SK-N-SH (cell line): Measurements from ENCODE around the gene SLC25A33. TPM values are rescaled to one million over a fixed set of nuclear protein-coding genes. Genes with fewer than 3 reads are reported as not detected.

Experiments
- CTCF ChIA-PET: fragments of 300-600, 350-600 bp; formaldehyde crosslinking; extraction: SDS; loops from one replicate; lab custom pipeline; 2021; lab: Yijun Ruan, JAX
- POLR2A ChIA-PET: fragments of 350-600 bp; sonication (Branson Sonifier 250); formaldehyde crosslinking; extraction: SDS; loops from one replicate; lab custom pipeline; 2020; ENCODE audit warnings: antibody characterized with exemption, inconsistent platforms; lab: Yijun Ruan, JAX
- DNase-seq: peaks from one replicate; pipeline ENCODE4 v3.0.0; 2012
- H2AFZ ChIP-seq: fragments of 200-600 bp; sonication (generic); 2 replicates; pipeline ENCODE4 v1.8.1; 2016; ENCODE audit warnings: antibody characterized with exemption, mild to moderate bottlenecking, low read depth
- H3F3A ChIP-seq: fragments of 200-600 bp; sonication (generic); replicated peaks from 2 replicates; pipeline ENCODE3; 2016; ENCODE audit warnings: antibody characterized with exemption, mild to moderate bottlenecking; ENCODE audit not compliant: insufficient read depth
- H3K27ac ChIP-seq, 2 experiments: fragments of 200-500 bp in 1 of 2; fragments of 200-600 bp in 1 of 2; sonication (Bioruptor generic) in 1 of 2; sonication (generic), shearing (Covaris generic) in 1 of 2; 2 replicates each; pipeline versions ENCODE4 v1.5.1 to v1.6.1; 2014 to 2016; ENCODE audit warnings: low read depth in 2 of 2, inconsistent platforms in 1 of 2, low read length in 1 of 2, mild to moderate bottlenecking in 1 of 2, mixed read lengths in 1 of 2
- H3K27me3 ChIP-seq: fragments of 200-600 bp; sonication (generic), shearing (Covaris generic); 2 replicates; pipeline ENCODE4 v1.6.1; 2016; ENCODE audit warnings: mixed run types; ENCODE audit not compliant: insufficient read depth
- H3K36me3 ChIP-seq, 2 experiments: fragments of 200-500 bp in 1 of 2; fragments of 200-600 bp in 1 of 2; sonication (Bioruptor generic) in 1 of 2; sonication (generic) in 1 of 2; replicated peaks in 1 of 2; 2 replicates each; pipeline versions ENCODE3 to v1.5.1; 2014 to 2016; ENCODE audit warnings: low read length in 1 of 2, mild to moderate bottlenecking in 1 of 2; ENCODE audit not compliant: insufficient read depth in 2 of 2, control insufficient read depth in 1 of 2
- H3K4me1 ChIP-seq, 2 experiments: fragments of 200-500 bp in 1 of 2; fragments of 200-600 bp in 1 of 2; sonication (Bioruptor generic) in 1 of 2; sonication (generic), shearing (Covaris generic) in 1 of 2; 2 replicates each; pipeline versions ENCODE4 v1.5.1 to v1.6.1; 2014 to 2016; ENCODE audit warnings: low read depth in 1 of 2, low read length in 1 of 2, mixed run types in 1 of 2; ENCODE audit not compliant: insufficient read depth in 2 of 2, control insufficient read depth in 1 of 2
- H3K4me2 ChIP-seq: fragments of 200-600 bp; sonication (generic), shearing (Covaris generic); 2 replicates; pipeline ENCODE4 v1.6.1; 2017; ENCODE audit warnings: mixed run types
- H3K4me3 ChIP-seq, 2 experiments: fragments of 200-500 bp in 1 of 2; fragments of 200-600 bp in 1 of 2; sonication (Bioruptor generic) in 1 of 2; sonication (generic), shearing (Covaris generic) in 1 of 2; 2 replicates each; pipeline versions ENCODE4 v1.5.1 to v1.8.1; 2014 to 2016; ENCODE audit warnings: low read depth in 2 of 2, inconsistent platforms in 1 of 2, low read length in 1 of 2, mild to moderate bottlenecking in 1 of 2, mixed read lengths in 1 of 2, moderate library complexity in 1 of 2
- H3K79me2 ChIP-seq: fragments of 200-600 bp; sonication (generic); 2 replicates; pipeline ENCODE4 v1.8.1; 2017; ENCODE audit warnings: mild to moderate bottlenecking; ENCODE audit not compliant: insufficient read depth
- H3K9ac ChIP-seq: fragments of 200-600 bp; sonication (generic); 2 replicates; pipeline ENCODE4 v1.6.1; 2017; ENCODE audit warnings: mixed run types
- H3K9me2 ChIP-seq: fragments of 200-600 bp; sonication (generic); 2 replicates; pipeline ENCODE4 v1.6.1; 2017; ENCODE audit warnings: mixed run types
- H3K9me3 ChIP-seq: fragments of 200-600 bp; sonication (generic); 2 replicates; pipeline ENCODE4 v1.6.1; 2017; ENCODE audit warnings: mixed run types, mild to moderate bottlenecking, moderate library complexity
- H4K20me1 ChIP-seq: fragments of 200-600 bp; sonication (generic); 2 replicates; pipeline ENCODE4 v1.6.1; 2017; ENCODE audit warnings: mild to moderate bottlenecking, mixed run types; ENCODE audit not compliant: insufficient read depth
- EP300 ChIP-seq, 2 experiments: IDR thresholded peaks; 2 replicates each; pipeline versions ENCODE4 v1.4.0 to v1.6.1; 2012; ENCODE audit warnings: borderline replicate concordance in 1 of 2, low read depth in 1 of 2, low read length in 1 of 2
- EZH2phosphoT487 ChIP-seq: fragments of 200-600 bp; sonication (generic); IDR thresholded peaks from 2 replicates; pipeline ENCODE4 v1.6.1; 2017; ENCODE audit warnings: low read depth, mixed run types, mild to moderate bottlenecking, antibody characterized with exemption, moderate library complexity, borderline replicate concordance
- FOSL2 ChIP-seq: IDR thresholded peaks from 2 replicates; pipeline ENCODE4 v1.4.0; 2012; ENCODE audit warnings: low read depth, mild to moderate bottlenecking, moderate library complexity, borderline replicate concordance
- JUND ChIP-seq: IDR thresholded peaks from 2 replicates; pipeline ENCODE4 v1.4.0; 2012
- MXI1 ChIP-seq: IDR thresholded peaks from 2 replicates; pipeline ENCODE4 v1.6.1; 2012; ENCODE audit warnings: mild to moderate bottlenecking, low read depth, low read length, improper control_type of control experiment
- NRF1 ChIP-seq: IDR thresholded peaks from 2 replicates; pipeline ENCODE4 v1.6.1; 2012; ENCODE audit warnings: low read depth, mild to moderate bottlenecking, low read length
- POLR2AphosphoS5 ChIP-seq: IDR thresholded peaks from 2 replicates; pipeline ENCODE4 v1.6.1; 2012; ENCODE audit warnings: low read depth, low read length
- REST ChIP-seq: IDR thresholded peaks from 2 replicates; pipeline ENCODE4 v1.6.1; 2012; ENCODE audit warnings: mild to moderate bottlenecking, low read depth, low read length, moderate library complexity
- RFX5 ChIP-seq: IDR thresholded peaks from 2 replicates; pipeline ENCODE4 v1.6.1; 2012; ENCODE audit warnings: mild to moderate bottlenecking, improper control_type of control experiment, low read length
- ZBTB33 ChIP-seq: IDR thresholded peaks from 2 replicates; pipeline ENCODE4 v1.4.0; 2012; ENCODE audit warnings: low read depth, borderline replicate concordance
- WGBS: methylation state at CpG from one replicate; pipeline ENCODE4 v1.1.6; 2017; ENCODE audit warnings: low lambda C conversion rate; 5-methylcytosine and 5-hydroxymethylcytosine counted together
- polyA plus RNA-seq, 3 experiments: library from polyadenylated mRNA; depleted of rRNA; stranded (reverse); fragments of >200 nt; gene quantifications; 2 replicates each; pipeline ENCODE4 v1.2.3, GENCODE V29; 2012
- TF ChIP-seq, protein P1 (sequence below): IDR thresholded peaks from 2 replicates; pipeline ENCODE4; 2012

The SLC25A33 gene
- polyA plus RNA-seq, 1 of the 3 experiments (the other 2 are of a cell fraction), result 4.8 TPM

DNA sequence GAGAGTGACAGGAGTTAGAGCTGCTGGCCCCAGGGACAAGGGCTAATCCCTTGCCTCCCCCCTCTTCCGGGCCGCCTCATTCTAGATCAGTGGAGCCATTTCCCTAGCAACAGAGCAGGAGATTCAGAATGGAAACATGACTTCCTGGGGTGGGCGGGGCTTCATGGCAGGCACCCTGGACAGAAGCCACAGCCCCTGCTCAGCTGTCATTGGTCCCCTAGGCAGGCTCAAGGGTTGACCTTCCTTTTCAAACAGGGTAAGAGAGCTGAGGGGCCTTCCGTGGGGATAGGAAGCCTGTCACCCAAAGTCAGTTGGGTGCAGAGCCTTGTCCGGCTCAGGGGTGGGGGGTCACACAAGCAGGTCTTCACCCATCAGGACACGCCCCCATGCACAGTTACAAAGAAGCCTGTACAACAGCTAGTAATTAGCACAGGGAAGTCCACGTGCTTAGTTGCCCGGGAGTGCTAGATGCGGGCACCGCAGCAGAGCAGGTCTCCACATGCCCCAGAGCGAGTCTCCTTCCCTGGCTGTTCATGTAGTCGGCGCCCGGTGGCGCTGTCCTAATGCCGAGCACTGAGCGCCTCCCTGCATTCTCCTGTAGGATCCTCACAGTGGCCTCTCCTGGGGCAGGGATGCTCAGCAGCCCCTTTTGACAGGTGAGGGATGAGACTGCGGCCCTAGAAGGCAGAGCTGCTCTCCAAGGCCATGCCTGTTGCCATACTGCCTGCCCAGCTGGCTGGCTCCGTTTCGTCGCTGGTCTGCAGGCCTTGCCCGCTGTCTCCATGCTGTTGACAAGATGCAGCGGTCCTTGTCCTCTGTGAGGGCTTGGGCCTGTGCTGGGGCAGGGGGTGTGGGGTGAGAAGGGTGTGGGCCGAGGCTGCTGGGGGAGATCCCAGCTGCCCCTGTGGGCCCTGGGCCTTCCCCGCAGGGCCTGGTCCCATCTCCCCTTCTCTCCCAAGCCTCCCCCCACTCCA, 54.5 kb downstream of the SLC25A33 start:
- peak overlapping the region; percentile 34; the same call in 1 of the 2 replicates for H3K9ac ChIP-seq
- POLR2A ChIA-PET, result interaction anchor here (1.0 to 1.6 kb wide), 2 partner anchors 9 to 18 kb away, joined by 3 to 4 read pairs; no protein-coding TSS in a partner anchor
- H3K4me2 ChIP-seq, result peak overlapping the region; percentile 63; the same call in 1 of the 2 replicates
- WGBS, result 47% methylated on average over 3 of the region's 25 CpGs
- peaks cover 32% of the 10 kb centered on the region; the same call in 1 of the 2 replicates for H4K20me1 ChIP-seq
- peaks cover 63% of the 10 kb centered on the region for H3K79me2 ChIP-seq
- CTCF ChIA-PET, result interaction anchor here (0.9 to 7.0 kb wide), 5 partner anchors 10 to 99 kb away, joined by 4 to 51 read pairs (median 5); no protein-coding TSS in a partner anchor
- H2AFZ ChIP-seq, result no peak overlapping the region
- peaks cover 0 to 19% of the 10 kb centered on the region in 2 experiments for H3K36me3 ChIP-seq
- H3K27ac ChIP-seq, result peak overlapping the region; percentile 45 to 93
- H3K9me3 ChIP-seq, result no peaks in the 10 kb centered on the region
- peak; percentile 93 for DNase-seq
- no peaks in the 10 kb centered on the region for H3K27me3 ChIP-seq
- H3F3A ChIP-seq, result no peaks in the 10 kb centered on the region
- no peak for TF ChIP-seq JUND
- TF ChIP-seq ZBTB33, result no peak
- TF ChIP-seq REST, result peak; percentile 86
- TF ChIP-seq FOSL2, result no peak
- no peak for TF ChIP-seq NRF1
- no peak for TF ChIP-seq POLR2AphosphoS5
- peak; percentile 76 for TF ChIP-seq MXI1
- TF ChIP-seq EZH2phosphoT487, result no peak
- peak; percentile 91 for TF ChIP-seq RFX5
- TF ChIP-seq EP300 (IDR thresholded peaks at IDR 0.05; ENCODE audit: borderline replicate concordance in 1 of 2, low read depth in 1 of 2, low read length in 1 of 2), result 0 out of 4 replicates have a peak, but pooled peaks of 1 of the 2 experiments have one; percentile 25
- TF ChIP-seq, protein P1, sequence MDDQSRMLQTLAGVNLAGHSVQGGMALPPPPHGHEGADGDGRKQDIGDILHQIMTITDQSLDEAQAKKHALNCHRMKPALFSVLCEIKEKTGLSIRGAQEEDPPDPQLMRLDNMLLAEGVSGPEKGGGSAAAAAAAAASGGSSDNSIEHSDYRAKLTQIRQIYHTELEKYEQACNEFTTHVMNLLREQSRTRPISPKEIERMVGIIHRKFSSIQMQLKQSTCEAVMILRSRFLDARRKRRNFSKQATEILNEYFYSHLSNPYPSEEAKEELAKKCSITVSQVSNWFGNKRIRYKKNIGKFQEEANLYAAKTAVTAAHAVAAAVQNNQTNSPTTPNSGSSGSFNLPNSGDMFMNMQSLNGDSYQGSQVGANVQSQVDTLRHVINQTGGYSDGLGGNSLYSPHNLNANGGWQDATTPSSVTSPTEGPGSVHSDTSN, result no peak
- no peak overlapping the region; a peak in 1 of 4 replicates for H3K4me3 ChIP-seq
- no peaks in the 10 kb centered on the region for H3K9me2 ChIP-seq
- peaks cover 26 to 76% of the 10 kb centered on the region in 2 experiments; a peak in 3 of 4 replicates for H3K4me1 ChIP-seq
